Activated naive CD8-positive, alpha-beta T cell treated with anti-CD3 and anti-CD28 coated beads, Interleukin-2, amount 50 U/mL, for 24 hours (primary cell): ENCODE measurements around the gene PRH2.

Source experiments
- ATAC-seq: fragments of 150-1000 bp; cut with Tn5 transposase; one replicate; pipeline ENCODE4 v1.10.0; 2021
- DNase-seq: peaks from one replicate; pipeline ENCODE4 v3.0.0; 2021
- H3K27ac Mint-ChIP-seq: one replicate; pipeline ENCODE4 v1.8.0; 2021; ENCODE audit warnings: mild to moderate bottlenecking, mixed read lengths
- H3K27me3 Mint-ChIP-seq: one replicate; pipeline ENCODE4 v1.8.0; 2021; ENCODE audit warnings: mixed read lengths
- H3K36me3 Mint-ChIP-seq: one replicate; pipeline ENCODE4 v1.8.0; 2021; ENCODE audit warnings: low read depth, mixed read lengths
- H3K4me1 Mint-ChIP-seq: one replicate; pipeline ENCODE4 v1.8.0; 2021; ENCODE audit warnings: mixed read lengths
- H3K4me3 Mint-ChIP-seq: one replicate; pipeline ENCODE4 v1.8.0; 2021; ENCODE audit warnings: mild to moderate bottlenecking, moderate library complexity, mixed read lengths
- H3K9me3 Mint-ChIP-seq: one replicate; pipeline ENCODE4 v1.8.0; 2021; ENCODE audit warnings: mixed read lengths

PRH2 gene

DNA sequence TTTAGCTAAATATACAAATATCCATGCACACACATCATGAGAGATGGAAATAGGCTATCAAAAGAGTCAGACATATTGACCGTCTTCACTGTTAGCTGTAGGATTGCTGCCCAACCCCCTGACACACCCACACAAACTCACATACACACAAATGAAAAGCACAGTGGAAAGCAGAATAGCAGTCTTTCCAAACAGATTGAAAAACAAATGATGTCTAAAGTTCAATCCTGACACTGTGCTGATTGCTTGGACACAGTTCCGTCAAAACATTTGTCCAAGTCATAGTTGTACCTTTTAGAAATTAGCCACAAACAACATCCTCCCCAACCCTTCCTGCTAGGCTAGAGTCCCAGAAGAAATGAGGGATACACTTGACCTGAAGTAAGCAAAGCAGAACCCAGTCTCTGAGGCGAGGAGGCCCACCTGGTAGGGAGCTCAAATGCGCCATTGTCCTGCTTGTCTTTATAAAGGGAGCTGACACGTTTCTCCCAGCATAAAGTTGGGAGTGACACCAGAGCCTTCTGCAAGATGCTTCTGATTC is at the start of gene PRH2:
PRH2 (plus strand) TSS at position 491 of the 541 bp plus-strand sequence; CDS start at position 529, 38 bp downstream.
- H3K9me3 Mint-ChIP-seq, result no peaks in the 10 kb centered on the region
- no peaks in the 10 kb centered on the region for H3K4me1 Mint-ChIP-seq
- ATAC-seq (no peak), DNase-seq (no peak)
- no peak within 1 kb of the TSS for H3K27ac Mint-ChIP-seq
- H3K27me3 Mint-ChIP-seq, result no peaks in the 10 kb centered on the region
- H3K36me3 Mint-ChIP-seq, result peaks cover 8% of the 10 kb centered on the region
- H3K4me3 Mint-ChIP-seq, result no peak within 1 kb of the TSS

DNA sequence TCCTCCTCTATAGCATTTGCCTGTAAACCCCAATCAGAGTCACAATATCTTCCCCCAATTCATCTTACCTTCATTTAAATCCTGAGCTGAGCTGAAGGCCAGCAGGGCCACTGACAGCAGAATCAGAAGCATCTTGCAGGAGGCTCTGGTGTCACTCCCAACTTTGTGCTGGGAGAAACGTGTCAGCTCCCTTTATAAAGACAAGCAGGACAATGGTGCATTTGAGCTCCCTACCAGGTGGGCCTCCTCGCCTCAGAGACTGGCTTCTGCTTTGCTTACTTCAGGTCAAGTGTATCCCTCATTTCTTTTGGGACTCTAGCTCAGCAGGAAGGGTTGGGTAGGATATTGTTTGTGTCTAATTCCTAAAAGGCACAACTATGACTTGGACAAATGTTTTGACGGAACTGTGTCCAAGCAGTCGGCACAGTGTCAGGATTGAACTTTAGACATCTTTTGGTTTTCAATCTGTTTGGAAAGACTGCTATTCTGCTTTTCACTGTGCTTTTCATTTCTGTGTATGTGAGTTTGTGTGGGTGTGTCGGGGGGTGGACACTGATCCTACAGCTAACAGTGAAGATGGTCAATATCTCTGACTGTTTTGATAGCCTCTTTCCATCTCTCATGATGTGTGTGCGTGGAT is 44.8 kb upstream of the PRH2 start, which contains the start of gene PRH1:
PRH1 (minus strand) TSS at position 170 of the 640 bp plus-strand sequence; CDS start at position 132, 38 bp downstream.
- no peak within 1 kb of the TSS for H3K27ac Mint-ChIP-seq
- H3K36me3 Mint-ChIP-seq, result peaks cover 21% of the 10 kb centered on the region
- no peak for DNase-seq

DNA sequence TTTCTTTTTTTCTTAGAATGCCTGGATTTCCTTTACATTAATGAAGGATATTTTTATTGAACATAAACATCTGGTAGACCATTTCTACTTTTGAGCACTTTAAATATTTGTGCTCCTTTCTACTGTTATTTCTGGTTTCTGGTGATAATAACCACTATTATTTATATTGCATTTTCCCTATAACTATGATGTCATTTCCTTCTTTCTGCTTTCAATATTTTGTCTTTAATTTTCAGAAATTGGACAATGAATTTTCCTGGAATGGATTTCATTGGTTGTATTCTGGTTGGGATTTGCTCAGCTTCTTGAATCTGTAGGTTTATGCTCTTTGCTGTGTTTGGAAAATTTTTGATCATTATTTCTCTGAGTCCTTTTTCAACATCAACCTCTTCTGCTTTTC is 39.8 kb upstream of the PRH2 start:
- no peaks in the 10 kb centered on the region for H3K27me3 Mint-ChIP-seq
- no peaks in the 10 kb centered on the region for H3K9me3 Mint-ChIP-seq
- no peak for DNase-seq
- H3K4me1 Mint-ChIP-seq, result no peaks in the 10 kb centered on the region
- H3K36me3 Mint-ChIP-seq, result peaks cover 8% of the 10 kb centered on the region
- H3K27ac Mint-ChIP-seq, result no peak overlapping the region
- no peak for ATAC-seq
- no peak overlapping the region for H3K4me3 Mint-ChIP-seq

More for the DNA sequence above, 44.8 kb upstream of the PRH2 start, which contains the start of gene PRH1:
- Mint-ChIP-seq H3K27me3 (no peaks in the 10 kb centered on the region), H3K4me1 (no peaks in the 10 kb centered on the region), H3K9me3 (no peaks in the 10 kb centered on the region), H3K4me3 (no peak within 1 kb of the TSS)
- ATAC-seq, result no peak

DNA sequence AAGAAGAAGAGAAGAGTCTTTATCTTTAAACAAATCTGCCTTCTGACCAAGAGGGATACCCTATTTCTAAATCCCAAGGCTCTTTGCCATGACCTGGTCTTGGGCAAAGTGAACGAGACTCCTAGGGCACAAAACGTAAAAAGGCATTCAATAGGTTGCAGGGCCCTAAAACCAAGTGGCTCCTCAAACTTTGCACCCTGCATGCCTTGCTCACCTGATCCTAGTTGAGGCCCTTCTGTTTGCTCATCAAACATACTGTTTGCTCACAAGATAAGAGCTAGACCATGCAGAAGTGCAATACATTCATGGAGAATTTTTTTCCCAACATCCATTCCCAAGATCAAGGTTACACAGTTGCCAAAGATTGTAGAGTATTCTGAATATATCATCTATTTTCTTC is 37.1 kb upstream of the PRH2 start:
- Mint-ChIP-seq H3K27ac (no peak overlapping the region), H3K4me3 (no peak overlapping the region), H3K27me3 (no peaks in the 10 kb centered on the region), H3K36me3 (peaks cover 14% of the 10 kb centered on the region), H3K4me1 (no peaks in the 10 kb centered on the region), H3K9me3 (no peaks in the 10 kb centered on the region)
- ATAC-seq, result no peak
- no peak for DNase-seq

DNA sequence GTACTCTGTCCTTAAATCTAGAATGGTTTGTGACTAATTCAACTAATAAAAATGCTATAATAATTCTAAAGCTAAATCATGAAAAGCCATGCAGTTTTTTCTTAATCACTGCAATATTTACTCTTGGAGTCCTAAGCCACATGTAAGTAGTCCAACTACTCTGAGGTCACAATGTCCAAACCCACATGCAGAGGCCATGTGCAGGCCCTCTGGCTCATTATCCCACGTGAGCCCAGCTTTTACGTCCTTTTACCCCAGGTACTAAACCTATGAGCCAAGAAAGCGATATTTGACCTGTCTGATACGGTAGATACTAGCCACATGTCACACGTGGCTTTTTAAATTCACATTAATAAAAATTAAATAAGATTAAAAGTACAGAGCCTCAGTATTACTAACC is 32.2 kb upstream of the PRH2 start:
- DNase-seq (no peak), ATAC-seq (no peak)
- H3K27ac Mint-ChIP-seq, result no peak overlapping the region
- H3K27me3 Mint-ChIP-seq, result no peaks in the 10 kb centered on the region
- peaks cover 5% of the 10 kb centered on the region for H3K9me3 Mint-ChIP-seq
- H3K4me1 Mint-ChIP-seq, result no peaks in the 10 kb centered on the region
- H3K4me3 Mint-ChIP-seq, result no peak overlapping the region
- peaks cover 12% of the 10 kb centered on the region for H3K36me3 Mint-ChIP-seq

DNA sequence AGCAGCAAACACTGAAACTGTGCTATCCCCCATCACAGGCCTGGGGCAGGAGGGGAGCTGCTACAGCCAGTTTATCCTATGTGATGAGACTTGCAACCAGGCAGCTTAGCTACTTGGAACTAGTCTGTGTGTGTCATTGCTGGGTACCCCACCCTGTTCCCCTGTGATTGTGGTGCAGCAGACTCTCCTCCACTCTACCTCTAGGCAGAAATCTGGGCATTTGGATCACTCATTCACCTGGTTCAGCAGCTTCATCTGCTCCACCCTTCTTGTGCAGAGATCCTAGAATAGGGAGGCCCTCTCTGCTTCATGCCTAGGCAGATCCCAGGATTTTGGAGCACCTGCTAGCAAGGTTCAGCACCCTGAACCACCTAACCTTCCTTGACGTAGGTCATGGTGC is 28.5 kb upstream of the PRH2 start:
- Mint-ChIP-seq H3K9me3 (peaks cover 33% of the 10 kb centered on the region), H3K4me1 (no peaks in the 10 kb centered on the region), H3K27me3 (no peaks in the 10 kb centered on the region), H3K4me3 (no peak overlapping the region), H3K27ac (no peak overlapping the region), H3K36me3 (peaks cover 27% of the 10 kb centered on the region)
- DNase-seq, result no peak
- no peak for ATAC-seq

DNA sequence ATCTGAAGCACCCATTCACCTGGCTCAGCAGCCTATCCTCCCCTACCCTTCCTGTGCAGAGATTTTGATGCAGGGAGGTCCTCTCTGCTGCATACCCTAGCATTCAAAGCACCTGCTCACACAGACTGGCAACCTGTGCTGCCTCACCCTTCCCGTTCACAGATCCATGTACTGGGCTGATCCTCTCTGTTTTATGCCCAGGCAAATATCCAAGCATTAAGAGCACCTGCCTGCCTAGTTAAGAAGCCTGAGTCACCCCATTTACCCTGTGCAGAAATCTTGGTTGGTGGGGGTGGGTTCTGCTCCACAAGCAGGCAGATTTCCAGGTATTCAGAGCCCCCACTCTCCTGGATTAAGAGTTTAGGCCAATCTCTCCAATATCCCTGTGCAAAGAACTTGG is 28.1 kb upstream of the PRH2 start:
- Mint-ChIP-seq H3K27ac (no peak overlapping the region), H3K36me3 (peaks cover 29% of the 10 kb centered on the region), H3K4me1 (no peaks in the 10 kb centered on the region), H3K4me3 (no peak overlapping the region), H3K9me3 (peaks cover 35% of the 10 kb centered on the region), H3K27me3 (no peaks in the 10 kb centered on the region)
- no peak for ATAC-seq
- no peak for DNase-seq

DNA sequence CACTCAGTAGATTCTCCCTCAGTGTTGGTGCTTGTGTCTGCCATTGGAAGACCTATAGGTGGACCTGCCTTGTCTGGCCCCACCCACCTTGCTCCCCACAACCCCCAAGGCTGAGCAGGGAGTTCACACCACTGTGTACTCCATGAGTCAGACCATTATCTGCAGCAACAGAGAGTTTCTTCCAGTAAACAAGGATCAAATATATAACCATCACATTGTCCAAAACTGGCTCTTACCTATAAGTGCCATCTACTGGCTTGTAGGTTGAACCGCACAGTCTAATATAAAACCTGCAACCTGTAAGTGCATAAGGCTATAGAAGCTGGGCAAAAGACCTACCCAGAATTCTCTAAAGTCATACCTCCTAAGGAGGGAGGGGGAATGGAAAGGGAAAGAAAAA is 27.6 kb upstream of the PRH2 start:
- ATAC-seq (no peak), DNase-seq (no peak)
- Mint-ChIP-seq H3K9me3 (peaks cover 36% of the 10 kb centered on the region), H3K4me1 (no peaks in the 10 kb centered on the region), H3K36me3 (peaks cover 29% of the 10 kb centered on the region), H3K4me3 (no peak overlapping the region), H3K27me3 (no peaks in the 10 kb centered on the region), H3K27ac (no peak overlapping the region)

DNA sequence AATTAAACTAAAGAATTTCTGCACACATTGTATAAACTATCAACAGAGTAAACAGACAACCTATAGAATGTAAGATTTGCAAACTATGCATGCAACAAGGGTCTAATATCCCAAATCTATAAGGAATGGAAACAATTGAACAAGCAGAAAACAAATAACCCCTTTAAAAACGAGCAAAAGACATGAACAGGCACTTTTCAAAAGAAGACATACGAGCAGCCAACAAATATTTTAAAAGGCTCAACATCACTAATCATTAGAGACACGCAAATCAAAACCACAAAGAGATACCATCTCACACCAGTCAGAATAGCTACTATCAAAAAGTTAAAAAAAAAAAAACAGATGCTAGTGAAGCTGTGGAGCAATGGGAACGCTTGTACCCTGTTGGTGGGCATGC is 24.4 kb upstream of the PRH2 start:
- no peaks in the 10 kb centered on the region for H3K27me3 Mint-ChIP-seq
- H3K4me3 Mint-ChIP-seq, result no peak overlapping the region
- peaks cover 40% of the 10 kb centered on the region for H3K36me3 Mint-ChIP-seq
- H3K9me3 Mint-ChIP-seq, result peaks cover 41% of the 10 kb centered on the region
- ATAC-seq (no peak), DNase-seq (no peak)
- no peak overlapping the region for H3K27ac Mint-ChIP-seq
- no peaks in the 10 kb centered on the region for H3K4me1 Mint-ChIP-seq

DNA sequence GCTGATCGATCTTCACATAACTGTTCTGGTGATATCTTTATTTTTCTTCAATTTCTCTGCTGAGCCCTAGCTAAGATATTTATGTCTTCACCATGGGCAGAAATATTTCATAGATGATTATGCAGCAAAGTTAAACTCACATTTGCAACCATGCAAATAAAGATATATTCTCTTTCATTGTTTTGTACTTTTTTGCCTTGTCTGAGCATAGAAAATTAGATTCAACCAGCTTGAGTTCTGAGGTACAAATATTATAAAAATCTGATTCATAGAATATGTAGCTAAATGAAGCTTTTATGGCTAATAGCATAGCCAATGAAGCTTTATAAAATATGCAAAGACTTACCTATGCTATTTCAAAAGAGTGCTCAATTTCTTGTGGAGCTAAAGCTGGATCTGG is 19.6 kb upstream of the PRH2 start, which contains the start of gene TAS2R13:
TAS2R13 (minus strand) TSS at position 101 of the 400 bp plus-strand sequence. CDS start 264 bp downstream, outside the sequence.
- Mint-ChIP-seq H3K36me3 (peaks cover 29% of the 10 kb centered on the region), H3K4me1 (no peaks in the 10 kb centered on the region), H3K27ac (no peak within 1 kb of the TSS), H3K27me3 (no peaks in the 10 kb centered on the region), H3K4me3 (no peak within 1 kb of the TSS), H3K9me3 (peaks cover 24% of the 10 kb centered on the region)
- ATAC-seq, result no peak
- DNase-seq, result no peak

DNA sequence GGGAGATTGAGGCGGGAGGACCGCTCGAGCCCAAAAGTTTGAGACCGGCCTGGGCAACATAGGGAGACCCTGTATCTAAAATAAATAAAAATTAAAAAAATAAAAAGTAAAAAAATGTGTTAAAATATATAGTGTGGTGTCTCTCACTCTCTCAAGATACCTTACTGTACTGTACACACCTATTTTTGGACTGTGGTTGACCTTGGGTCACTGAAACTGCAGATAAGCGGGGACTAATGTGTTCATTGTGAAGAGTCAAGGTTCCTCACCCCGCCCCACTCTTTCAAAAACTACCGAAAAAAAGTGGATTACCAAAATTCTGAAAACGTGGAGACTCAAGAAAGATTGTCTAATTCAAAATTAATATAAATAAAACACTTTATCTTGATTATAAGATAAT is 18.7 kb upstream of the PRH2 start:
- H3K36me3 Mint-ChIP-seq, result peaks cover 23% of the 10 kb centered on the region
- DNase-seq (no peak), ATAC-seq (no peak)
- H3K27me3 Mint-ChIP-seq, result no peaks in the 10 kb centered on the region
- no peaks in the 10 kb centered on the region for H3K4me1 Mint-ChIP-seq
- peaks cover 16% of the 10 kb centered on the region for H3K9me3 Mint-ChIP-seq
- H3K27ac Mint-ChIP-seq, result no peak overlapping the region
- H3K4me3 Mint-ChIP-seq, result no peak overlapping the region

DNA sequence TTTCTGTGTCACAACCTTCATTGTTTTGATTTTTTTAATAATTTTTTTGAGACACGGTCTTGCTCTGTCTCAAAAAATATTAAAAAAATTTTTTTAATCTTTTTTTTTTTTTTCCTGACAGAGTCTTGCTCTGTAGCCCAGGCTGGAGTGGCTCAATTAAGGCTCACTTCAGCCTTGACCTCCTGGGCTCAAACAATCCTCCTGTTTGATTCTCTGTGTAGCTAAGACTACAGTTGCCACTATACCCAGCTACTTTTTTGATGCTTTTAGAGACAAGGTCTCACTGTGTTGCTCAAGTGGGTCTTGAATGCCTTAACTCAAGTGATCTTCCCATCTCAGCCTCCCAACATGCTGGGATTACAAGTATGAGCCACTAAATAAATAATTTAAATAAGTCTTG is 9.2 kb upstream of the PRH2 start:
- Mint-ChIP-seq H3K27me3 (no peaks in the 10 kb centered on the region), H3K9me3 (no peaks in the 10 kb centered on the region), H3K4me1 (no peaks in the 10 kb centered on the region), H3K36me3 (peaks cover 2% of the 10 kb centered on the region), H3K4me3 (no peak overlapping the region), H3K27ac (no peak overlapping the region)
- no peak for DNase-seq
- ATAC-seq, result no peak

DNA sequence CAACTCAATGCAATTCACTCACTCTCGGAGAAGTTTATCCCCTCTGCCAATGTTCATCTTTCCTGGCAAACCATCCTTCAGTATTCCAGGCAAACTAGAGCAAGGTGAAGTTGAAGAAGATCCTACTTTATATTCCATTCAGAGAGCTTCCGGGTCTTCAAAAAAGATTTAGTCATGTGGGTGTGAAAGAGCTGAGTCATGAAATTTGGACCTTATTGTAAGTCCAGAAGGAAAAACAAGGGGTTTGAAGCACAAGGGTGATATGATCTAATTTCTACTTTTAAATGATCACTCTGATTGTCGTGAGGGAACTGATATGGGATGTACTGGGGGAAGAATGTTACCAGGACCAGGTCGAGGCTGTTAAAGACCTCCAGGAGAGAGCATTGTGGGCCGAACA is 2.8 kb upstream of the PRH2 start:
- no peaks in the 10 kb centered on the region for H3K9me3 Mint-ChIP-seq
- H3K27ac Mint-ChIP-seq, result no peak overlapping the region
- no peak for ATAC-seq
- H3K4me3 Mint-ChIP-seq, result no peak overlapping the region
- no peak for DNase-seq
- peaks cover 7% of the 10 kb centered on the region for H3K36me3 Mint-ChIP-seq
- H3K27me3 Mint-ChIP-seq, result no peaks in the 10 kb centered on the region
- H3K4me1 Mint-ChIP-seq, result no peaks in the 10 kb centered on the region

DNA sequence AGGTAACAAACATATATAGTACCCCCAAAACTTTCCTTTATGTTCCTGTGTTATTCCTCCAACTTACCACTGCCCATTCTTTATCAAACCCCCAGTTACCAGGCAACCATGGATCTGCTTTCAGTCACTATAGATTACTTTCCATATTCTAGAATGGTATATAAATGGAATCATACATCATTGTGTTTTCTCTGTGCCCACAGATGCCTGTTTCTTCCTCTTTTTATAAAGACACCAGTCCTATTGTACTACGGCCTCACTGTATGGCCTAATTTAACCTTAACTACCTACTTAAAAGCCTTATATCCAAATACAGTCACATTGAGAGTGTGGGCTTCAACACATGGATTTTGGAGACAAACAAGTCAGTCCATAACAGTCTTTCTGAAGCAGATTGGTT is 7.5 kb downstream of the PRH2 start:
- no peaks in the 10 kb centered on the region for H3K4me1 Mint-ChIP-seq

DNA sequence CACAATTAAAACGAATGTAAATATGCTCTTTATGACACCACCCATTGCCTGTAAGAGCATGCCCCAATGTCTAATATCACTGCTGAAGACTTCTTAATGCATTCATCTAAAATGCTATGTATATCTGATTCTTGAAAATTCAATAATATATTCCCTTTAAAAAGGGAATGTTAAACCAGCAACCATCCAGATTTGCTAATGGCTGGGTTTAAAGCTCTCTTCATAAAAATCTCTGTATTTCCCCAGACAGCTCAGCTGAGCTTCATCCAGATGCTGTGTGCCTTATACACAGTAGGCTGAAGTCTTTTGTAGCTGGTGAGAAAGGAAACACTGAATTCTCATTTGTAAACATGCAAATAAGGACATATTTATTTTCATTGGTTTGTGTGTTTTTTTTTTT is 10.1 kb downstream of the PRH2 start, which contains the start of gene TAS2R14:
TAS2R14 (minus strand) TSS at position 101 of the 400 bp plus-strand sequence; CDS start at position 45, 56 bp downstream.
- Mint-ChIP-seq H3K4me1 (no peaks in the 10 kb centered on the region), H3K27ac (no peak within 1 kb of the TSS), H3K36me3 (no peaks in the 10 kb centered on the region), H3K4me3 (no peak within 1 kb of the TSS), H3K9me3 (no peaks in the 10 kb centered on the region), H3K27me3 (no peaks in the 10 kb centered on the region)
- DNase-seq, result no peak
- no peak for ATAC-seq

More for the DNA sequence above, 7.5 kb downstream of the PRH2 start:
- H3K27me3 Mint-ChIP-seq, result no peaks in the 10 kb centered on the region
- no peak overlapping the region for H3K27ac Mint-ChIP-seq
- DNase-seq, result no peak
- ATAC-seq, result no peak
- H3K9me3 Mint-ChIP-seq, result no peaks in the 10 kb centered on the region
- no peaks in the 10 kb centered on the region for H3K36me3 Mint-ChIP-seq
- no peak overlapping the region for H3K4me3 Mint-ChIP-seq
